ENCODE measurements around the gene BLOC1S1.

BLOC1S1 gene

DNA sequence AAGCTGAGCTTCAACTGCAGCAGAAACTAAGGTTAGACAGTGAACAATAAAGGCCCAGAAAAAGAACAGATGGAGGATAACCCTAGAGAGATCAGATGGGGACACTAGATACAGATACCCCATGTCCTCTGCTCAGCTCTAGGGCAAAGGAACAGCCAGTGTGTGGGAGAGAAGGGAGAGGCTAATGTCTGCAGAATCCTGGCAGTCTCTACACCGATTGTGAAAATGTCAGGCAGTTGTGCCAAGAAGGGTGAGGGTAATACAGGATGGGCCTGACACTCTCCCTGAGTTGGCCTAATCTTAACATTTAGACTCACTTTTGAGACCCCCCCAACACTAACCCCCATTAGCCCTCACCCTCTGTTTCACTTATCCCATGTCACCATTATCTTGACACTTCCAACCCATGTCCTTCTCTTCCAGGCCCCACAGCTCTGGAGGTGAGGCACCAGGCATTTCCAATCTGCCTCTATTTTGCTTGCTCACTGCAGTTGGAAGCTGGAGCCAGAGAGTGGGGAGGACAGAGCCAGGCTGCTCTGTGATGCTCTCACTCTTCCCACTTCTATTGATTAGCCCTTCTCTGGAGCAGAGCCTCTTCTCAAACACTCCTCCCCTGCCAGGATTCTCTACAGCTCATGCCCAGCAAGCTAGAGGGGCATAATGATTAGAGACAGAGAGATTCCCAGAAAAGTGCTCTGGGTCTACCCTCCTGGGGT lies 3.0 kb upstream of the BLOC1S1 start:
- no peak for DNase-seq

DNA sequence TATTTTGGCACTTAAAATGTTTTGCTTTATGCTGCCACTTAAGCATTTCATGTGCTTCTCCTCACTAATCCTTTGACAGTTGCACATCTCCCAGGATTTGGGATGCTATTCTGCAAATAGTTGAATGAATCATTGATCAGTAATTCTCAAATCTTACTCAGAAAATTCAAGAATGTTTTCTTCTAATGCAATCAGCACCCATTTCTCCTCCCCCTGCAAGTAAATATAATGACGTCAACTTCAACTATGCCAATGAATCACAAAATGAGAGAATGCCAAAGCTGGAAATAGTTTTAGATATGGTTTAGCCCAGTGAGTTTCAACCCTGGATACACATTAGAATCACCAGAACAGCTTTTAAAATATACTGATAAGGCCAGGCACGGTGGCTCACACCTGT lies 2.1 kb upstream of the BLOC1S1 start:
- no peak for DNase-seq

DNA sequence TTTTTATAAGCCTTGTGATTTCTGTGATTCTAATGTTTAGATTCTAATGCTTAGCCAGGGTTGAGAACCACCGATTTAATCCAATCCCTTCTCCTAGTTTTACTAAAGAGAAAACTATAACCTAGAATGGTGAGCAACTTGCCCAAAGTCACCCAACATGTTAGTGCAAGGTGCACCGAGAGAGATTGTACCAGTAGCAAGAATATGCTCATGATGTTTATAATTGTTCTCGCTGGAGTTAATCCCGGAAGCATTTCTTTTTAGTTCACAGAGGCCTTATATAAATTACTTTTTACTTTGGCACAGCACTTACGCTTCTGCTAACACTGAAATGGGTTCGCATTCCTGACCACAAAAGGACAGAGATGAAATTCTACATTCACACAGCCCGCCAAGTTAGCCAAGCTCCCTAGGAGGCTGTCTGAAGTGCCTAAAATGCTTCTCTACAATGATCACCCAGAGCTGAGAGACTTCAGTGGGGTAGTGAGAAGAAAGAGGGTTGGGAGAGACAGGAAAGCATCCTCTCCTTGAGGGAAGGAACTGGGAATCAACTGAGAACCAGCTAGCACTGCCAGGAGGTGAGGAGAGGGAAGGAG lies 579 bp upstream of the BLOC1S1 start:
- no peak for DNase-seq

DNA sequence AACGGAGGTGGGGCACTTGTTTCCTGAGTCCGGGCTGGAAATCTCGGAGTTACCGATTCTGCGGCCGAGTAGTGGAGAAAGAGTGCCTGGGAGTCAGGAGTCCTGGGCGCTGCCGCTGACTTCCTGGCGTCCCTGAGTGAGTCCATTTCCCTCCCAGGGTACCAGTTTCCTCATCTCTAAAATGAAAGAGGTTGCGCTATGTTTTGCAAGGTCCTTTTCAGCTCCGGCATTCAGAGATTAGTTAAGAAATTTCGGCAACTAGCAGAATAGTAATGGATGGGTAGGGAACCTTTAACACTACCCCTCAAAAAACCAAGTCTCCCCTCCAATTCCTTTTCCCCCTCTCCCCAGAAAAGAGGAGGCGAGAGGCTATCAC lies 724 bp downstream of the BLOC1S1 start:
- DNase-seq, result no peak

DNA sequence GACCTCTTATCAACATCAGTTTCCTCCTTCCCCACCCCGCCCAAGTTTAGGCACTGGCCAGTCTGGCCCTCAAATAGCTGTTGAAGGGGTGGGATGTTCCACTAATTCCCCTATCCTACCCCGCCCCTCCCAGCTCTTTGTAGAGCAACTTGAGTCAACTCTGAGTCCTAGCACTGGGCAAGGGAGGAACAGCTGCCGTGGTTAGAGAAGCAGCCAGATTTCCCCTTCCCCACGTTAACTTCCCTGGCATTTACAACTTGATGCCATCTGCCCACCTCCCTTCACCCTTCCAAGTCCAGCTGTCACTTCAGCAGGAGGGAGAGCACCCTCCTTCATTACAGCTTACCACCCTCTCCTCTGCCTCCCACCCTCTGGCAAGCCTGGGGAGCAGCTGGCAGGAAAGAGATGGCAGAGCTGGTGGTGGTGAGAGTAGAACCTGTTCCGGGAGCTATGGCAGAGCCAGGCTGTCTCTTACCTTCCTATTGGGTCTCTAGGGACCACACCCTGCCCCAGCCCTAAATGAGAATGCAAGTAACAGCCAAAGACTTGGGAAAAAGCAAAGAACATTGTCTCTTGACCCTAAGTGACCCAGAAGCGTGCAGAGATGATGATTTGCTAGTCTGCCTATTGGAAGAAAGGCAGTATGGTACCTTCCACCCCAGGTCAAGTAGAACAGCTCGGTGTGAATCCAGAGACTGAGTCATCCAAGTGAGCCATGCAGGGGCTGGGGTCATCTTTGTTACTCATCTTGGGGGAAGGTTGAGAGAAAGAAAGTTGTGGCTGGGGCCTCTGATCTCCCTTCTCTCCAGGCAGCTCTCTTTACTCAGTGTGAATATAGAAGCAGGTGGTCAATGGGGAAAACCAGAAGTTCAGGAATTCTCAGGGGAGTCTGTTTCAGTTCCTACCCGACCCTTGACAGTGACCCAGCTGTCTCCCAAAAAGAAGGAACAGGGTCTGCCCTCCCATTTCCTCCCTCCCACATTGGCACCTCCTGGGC lies 1.5 kb downstream of the BLOC1S1 start:
- no peak for DNase-seq

DNA sequence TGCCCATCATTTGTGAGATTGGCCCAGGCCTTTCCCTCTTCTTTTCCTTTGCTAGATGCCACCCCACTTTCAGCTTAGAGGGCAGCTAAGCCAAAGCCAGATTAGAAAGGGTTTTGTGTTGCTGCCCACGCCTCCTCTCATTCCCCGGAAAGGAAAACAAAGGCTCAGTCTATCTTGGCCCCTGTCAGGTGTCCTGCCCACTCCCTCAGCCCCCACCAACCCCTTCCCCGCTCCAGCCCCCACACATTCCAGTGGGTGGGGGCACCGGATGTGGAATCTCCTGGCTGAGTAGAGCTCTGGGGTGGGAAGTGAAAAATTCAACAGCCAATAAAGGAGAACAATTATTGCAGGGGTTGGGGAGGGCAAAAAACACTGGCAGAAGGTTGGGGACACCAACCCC lies 2.2 kb downstream of the BLOC1S1 start:
- DNase-seq, result no peak

DNA sequence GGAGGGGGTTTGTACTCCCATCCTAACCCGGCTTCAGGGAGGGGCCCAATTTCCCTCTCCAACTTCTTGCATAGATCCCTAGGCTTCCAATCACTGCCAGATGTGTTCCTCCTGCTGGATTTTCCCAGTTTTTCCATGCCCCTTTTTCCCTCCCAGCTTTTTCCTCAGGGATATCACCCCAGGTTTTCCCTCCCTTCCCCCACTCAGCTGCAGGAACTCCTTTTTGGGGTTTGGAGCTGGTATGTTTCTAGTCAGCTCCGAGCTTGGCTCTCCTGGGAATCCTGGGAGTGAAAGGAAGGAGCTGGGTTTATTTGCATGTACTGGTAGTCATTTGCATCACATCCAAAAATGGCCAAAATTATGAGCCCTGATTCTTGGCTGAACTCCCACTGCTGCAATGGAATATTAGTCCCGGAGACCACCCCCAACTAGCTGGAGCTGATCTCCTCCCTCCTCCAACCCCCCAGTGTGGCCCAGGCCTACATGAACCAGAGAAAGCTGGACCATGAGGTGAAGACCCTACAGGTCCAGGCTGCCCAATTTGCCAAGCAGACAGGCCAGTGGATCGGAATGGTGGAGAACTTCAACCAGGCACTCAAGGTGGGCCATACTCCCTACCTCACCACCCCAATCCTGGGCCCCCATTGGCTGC lies 2.9 kb downstream of the BLOC1S1 start:
- peak; percentile 42 for DNase-seq

DNA sequence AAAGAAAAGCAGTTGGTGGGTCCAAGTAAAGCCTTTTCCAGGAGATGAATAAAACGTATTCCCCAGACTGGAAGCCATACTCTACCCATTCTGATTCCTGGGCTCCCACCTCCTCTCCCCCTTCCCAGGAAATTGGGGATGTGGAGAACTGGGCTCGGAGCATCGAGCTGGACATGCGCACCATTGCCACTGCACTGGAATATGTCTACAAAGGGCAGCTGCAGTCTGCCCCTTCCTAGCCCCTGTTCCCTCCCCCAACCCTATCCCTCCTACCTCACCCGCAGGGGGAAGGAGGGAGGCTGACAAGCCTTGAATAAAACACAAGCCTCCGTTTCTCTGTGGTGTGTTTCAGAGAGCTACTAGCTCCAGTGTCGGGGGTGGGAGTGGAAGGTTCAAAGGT lies 3.5 kb downstream of the BLOC1S1 start:
- no peak for DNase-seq

DNA sequence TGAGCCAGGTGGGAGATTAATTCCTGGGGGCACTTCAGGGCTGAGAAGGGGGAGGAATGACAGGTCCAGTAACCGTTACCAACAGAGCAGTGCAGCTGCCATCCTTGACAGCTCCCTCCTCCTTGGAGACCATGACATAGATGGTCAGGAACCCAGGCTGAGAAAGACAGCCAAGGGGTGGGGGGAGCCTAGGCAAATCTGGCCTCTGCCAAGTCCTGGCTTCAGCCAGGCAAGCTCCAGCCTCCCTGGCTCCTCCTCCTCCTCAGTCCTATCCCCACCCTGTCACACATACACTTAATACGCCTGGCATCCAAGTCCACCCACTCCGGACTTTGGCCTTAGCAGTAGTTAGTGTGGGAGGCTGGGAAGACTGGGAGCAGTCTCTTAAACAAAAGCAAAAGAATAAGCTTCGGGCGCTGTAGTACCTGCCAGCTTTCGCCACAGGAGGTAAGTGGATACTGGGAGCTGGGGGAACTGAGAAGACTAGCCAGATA lies 4.3 kb downstream of the BLOC1S1 start, which contains the start of gene RDH5:
Gene RDH5 (plus strand): TSS at position 323 of the 494 bp plus-strand sequence. CDS start 792 bp downstream, outside the sequence.
- DNase-seq, result no peak

DNA sequence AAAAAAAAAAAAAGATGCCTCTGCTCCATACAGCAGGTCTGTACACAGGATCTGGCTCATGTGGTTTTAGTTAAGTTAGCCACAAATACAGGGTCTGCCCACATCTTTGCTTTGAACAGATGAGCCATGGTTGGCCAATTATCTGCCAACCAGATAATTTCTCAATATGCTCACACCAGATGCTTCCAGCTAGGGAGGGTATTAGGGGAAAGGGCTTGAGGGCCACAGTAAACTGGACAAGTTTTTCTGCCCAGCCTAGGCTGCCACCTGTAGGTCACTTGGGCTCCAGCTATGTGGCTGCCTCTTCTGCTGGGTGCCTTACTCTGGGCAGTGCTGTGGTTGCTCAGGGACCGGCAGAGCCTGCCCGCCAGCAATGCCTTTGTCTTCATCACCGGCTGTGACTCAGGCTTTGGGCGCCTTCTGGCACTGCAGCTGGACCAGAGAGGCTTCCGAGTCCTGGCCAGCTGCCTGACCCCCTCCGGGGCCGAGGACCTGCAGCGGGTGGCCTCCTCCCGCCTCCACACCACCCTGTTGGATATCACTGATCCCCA lies 5.1 kb downstream of the BLOC1S1 start:
- no peak for DNase-seq

DNA sequence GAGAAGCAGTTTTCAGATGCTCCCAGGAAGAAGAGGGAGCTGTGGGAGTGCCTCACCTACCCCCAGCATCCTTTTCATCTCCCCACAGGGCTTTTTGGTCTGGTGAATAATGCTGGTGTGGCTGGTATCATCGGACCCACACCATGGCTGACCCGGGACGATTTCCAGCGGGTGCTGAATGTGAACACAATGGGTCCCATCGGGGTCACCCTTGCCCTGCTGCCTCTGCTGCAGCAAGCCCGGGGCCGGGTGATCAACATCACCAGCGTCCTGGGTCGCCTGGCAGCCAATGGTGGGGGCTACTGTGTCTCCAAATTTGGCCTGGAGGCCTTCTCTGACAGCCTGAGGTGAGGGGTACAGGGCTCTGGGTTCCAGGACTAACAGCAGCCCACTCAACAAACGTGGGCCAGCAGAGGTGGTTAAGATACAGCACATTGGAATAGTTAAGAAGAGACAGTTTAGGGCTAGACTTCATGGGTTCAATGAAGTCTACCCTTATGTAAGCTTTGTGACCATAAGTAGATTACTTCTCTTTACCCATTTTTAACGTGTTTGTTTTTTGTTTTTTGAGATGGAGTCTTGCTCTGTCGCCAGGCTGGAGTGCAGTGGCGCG lies 5.9 kb downstream of the BLOC1S1 start:
- DNase-seq, result no peak

DNA sequence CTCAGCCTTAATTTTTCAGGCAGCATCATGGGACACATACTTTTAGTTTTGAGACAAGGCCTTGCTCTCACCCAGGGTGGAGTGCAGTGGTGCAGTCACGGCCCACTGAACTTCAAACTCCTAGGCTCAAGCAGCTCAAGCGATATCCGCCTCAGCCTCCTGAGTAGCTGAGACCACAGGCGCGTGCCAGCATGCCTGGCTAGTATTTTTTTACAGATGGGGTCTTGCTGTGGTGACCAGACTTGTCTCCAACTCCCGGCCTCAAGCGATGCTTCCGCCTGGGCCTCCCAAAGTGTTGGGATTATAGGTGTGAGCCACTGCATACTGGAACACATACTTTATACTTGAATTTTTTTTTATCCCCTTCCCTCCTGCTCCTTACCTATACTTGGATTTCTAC lies 7.1 kb downstream of the BLOC1S1 start:
- DNase-seq, result no peak

DNA sequence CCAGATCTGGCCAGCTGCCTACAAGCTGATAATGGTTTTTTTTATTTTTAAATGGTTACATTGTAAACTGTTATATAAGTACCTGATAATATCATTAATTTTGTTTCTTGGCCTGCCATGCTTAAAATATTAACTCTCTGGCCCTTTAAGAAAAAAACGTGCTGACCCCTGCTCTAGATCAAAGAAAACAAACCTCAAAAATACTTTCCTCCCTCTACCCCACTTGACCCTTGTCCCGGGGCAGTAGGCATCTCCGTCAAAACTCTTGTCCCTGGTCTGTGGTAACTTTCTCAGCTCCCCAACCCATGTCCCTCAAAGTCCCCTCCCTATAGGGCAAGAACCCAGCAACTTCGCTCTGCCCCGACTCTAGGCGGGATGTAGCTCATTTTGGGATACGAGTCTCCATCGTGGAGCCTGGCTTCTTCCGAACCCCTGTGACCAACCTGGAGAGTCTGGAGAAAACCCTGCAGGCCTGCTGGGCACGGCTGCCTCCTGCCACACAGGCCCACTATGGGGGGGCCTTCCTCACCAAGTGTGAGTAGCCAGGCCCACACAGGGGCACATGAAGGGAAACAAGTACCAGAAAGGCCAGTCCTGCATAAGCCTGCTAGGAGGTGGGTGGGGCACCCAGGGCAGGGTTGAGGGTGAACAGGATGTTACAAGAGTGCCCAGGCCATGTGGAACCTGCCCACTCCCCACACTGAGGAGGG lies 7.8 kb downstream of the BLOC1S1 start:
- DNase-seq, result no peak

DNA sequence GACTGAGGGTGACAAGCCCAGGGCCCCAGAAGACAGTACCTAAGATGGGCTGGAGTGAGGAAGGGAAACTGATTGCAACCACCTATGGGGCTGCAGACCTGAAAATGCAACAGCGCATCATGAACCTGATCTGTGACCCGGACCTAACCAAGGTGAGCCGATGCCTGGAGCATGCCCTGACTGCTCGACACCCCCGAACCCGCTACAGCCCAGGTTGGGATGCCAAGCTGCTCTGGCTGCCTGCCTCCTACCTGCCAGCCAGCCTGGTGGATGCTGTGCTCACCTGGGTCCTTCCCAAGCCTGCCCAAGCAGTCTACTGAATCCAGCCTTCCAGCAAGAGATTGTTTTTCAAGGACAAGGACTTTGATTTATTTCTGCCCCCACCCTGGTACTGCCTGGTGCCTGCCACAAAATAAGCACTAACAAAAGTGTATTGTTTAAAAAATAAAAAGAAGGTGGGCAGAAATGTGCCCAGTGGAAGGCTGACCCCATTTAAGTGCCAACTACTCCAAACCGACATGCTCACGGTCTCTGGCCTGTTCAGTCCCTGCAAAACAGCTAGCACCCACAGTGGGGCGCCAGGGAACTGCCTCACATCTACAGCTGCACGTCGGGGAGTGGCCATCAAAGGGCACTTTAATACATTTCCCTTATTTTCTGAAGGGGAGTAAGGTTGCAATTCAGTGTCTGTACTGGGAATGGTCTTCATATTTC lies 8.5 kb downstream of the BLOC1S1 start:
- DNase-seq, result no peak

DNA sequence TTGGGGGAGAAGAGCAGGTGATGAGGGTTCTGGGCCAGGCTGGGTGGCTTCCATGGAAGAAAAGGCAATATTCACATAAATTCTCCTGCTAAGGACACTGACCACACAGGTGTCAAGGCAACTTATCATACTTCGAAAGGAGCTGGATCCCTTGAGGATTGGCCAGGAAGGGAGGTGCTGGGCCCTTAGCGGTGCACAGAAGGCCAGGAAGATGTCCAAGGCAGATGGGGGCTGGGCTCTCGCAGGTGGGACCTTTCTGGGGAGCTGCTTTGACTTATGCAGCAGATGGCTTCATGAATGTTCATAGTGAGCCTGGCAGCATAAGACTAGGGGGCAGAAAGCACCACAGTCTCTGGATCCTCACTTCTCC lies 9.1 kb downstream of the BLOC1S1 start:
- DNase-seq, result no peak

DNA sequence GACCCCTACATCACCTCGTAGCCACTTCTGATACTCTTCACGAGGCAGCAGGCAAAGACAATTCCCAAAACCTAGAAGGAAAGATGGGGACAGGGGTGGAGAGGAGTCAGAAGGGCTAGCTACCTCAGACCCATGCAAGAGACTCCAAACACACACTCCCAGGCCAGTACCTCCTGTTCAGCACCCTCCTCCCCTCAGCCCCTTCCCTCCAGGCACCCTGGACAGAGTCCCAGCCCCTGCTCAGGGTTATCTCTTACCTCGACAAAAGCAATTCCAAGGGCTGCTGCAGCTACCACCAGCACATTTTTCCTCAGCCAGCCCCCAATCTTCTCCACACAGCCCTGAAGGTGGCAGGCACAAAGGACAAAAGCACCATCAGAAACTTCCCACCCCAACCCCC lies 9.7 kb downstream of the BLOC1S1 start:
- no peak for DNase-seq

DNA sequence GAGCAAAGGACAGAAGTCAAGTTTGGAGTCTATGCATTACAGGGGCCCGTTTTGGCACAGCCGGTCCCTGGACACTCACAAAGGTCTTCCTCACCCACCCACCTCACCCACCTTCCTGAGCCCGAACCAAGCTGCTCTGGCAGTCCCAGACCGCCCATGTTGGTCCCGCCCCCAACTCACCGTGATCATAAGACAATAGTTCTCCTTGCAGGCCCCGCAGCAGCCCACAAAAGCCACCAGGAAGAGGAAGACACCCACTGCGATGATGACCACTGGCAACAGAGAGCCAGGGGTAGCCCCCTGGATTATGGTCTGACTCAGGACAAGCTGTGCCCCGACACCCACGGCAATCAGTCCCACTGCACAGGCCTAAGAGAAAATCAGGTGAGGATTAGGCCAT lies 11.1 kb downstream of the BLOC1S1 start:
- no peak for DNase-seq

DNA sequence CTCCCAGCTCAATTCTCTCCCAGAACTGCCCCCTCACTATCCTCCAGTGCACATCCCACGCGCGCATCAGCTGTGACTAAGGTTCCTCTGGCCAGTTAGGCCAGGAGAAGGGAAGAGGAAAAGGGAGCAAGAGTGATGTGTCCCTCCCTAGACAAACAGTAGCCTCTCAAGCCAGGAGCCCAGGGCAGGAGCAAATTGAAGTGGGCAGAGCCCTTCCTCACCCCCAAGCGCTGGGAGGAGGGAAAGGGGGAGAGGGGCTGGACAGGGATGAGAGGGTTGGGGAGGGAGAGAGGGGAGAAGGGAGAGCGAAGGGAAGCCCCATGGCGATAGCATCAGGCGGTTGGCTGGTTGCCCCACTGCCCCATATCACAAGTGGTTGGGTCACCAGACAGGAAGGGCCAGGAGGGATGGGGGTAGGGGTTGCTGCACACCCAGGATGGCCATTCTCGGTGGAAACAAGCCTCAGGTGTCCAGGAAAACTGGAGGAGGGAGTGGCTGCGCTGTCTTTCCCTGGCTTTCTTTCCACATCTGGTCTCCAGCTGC lies 11.9 kb downstream of the BLOC1S1 start:
- DNase-seq, result no peak

DNA sequence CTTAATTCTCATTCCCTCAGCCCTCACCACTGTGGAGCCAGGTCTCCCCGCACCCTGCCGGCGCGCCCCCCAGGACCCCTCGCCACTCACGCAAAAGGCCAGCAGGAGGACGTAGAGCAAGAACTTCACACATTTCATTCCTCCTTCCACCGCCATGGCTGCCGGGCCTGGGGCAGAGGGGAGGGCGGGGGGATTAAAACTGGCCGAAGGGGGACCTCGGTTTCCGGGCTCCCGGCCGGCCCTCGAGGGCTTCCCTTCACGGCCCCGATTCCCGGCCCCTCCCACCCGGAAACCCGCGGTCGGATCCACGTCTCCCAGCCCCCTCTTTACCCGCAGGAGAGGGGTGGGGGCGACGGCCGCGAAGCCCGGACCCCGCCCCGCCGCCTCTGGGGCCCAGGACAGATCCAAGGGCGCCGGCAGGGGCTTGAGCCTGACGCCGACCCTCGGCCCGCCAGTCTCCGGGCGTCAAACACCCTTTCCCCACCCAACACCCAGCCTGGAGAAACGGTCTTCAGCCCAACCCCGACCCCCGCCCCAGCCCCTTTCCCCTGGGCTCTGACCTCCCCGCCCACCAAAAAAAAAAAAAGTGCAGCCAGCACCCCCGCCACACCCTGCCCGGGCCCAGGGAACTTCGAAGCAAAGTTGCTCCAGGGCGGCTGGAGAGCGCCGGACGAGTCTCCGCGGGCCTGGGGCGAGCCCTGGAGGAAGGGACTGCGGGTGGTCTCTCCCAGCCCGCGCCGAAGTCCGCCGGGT lies 12.5 kb downstream of the BLOC1S1 start:
- no peak for DNase-seq
